Measurements from ENCODE around the gene KCNIP4.

KCNIP4 gene

GRCh38 chr4:21835712-21836111 lies 112.9 kb downstream of the KCNIP4 start:
- no peak for DNase-seq

DNA sequence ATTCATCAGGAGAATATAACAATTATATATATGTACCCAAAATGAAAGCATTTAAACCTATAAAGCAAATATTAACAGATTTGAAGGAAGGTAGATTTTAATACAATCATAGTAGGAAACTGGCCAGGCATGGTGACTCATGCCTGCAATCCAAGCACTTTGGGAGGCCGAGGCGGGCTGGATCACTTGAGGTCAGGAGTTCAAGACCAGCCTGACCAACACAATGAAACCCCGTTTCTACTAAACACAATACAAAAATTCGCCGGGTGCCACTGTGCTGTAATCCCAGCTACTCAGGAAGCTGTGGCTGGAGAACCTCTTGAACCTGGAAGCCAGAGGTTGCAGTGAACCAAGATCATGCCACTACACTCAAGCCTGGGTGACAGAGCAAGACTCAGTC lies 118.3 kb downstream of the KCNIP4 start:
- no peak for DNase-seq

DNA sequence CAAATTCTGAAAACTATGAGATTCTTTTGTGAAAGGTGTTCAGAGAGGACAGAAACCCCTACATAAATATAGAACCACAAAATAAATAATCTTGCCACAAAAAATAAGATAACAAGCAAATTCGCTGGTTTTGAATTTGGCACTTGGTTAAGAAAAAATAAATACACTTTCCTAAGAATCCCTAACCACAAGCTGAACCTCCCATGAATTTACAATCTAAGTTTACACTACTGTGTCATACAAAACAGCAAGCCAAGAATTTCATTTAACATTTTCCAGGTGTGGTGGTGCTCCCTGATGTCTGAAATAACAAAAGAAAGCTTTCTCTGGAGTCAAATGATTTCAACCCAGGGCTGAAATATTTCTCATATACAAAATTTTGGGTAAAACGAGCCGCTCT lies 121.0 kb downstream of the KCNIP4 start:
- DNase-seq = no peak

GRCh38 chr4:21826071-21826470 lies 122.5 kb downstream of the KCNIP4 start:
- DNase-seq = no peak

GRCh38 chr4:21819086-21819485 lies 129.5 kb downstream of the KCNIP4 start:
- no peak for DNase-seq

DNA sequence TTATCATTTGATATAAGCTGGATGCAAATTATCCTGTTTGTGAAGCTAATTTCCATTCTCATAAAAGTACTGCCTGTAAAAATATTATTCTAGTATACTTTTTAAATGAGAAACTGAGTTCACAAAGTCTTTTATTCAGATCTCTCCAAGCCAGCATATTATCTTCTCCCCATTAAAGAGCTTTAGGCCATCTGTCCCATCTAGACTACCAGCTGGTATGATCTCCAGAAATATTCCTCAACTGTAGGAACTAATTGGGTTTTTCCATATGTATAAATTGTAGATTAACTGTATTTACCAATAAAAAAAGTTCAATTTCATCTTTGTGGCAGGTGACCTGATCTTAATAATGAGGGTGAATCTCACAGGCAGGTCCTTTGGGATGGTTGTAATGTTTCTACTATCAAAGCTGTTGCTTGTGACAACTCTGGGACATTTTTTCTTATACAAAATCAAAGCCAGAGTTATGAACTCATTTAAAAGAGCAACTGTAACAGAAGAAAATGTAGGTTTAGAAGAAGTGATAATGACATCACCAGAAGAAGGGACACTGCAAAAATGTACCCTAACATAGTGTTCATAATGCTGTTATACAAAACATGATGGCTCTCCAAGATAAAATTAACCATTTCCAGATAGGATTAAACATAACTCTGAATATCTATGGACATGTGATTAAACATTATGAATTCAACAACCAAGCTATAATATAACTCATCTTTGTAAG lies 132.8 kb downstream of the KCNIP4 start:
- DNase-seq = no peak

DNA sequence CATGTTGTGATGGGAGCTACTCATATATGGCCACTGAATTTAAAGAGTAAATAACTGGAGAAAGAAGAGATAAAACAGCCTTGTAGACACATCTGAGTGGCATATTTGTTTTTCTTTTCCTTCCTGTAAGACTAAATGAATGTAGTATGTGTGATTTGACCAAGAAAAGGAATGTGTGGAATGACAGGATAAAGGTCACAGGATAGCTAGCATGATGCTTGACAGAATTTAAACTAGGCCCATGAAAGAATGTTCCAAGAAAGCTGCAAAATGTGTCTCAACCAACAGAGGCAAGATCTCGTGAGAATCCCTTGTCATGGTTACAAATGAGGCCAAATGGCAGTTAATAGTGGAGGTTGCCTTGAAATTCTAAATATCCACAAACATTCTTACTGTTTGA lies 137.0 kb downstream of the KCNIP4 start:
- no peak for DNase-seq

- DNase-seq = no peak
Measured at GRCh38 chr4:21806991-21807390, 141.6 kb downstream of the KCNIP4 start.

- DNase-seq = no peak
Measured at GRCh38 chr4:21802406-21802805, 146.2 kb downstream of the KCNIP4 start.

- DNase-seq = no peak
Measured at GRCh38 chr4:21801661-21802385, 146.7 kb downstream of the KCNIP4 start.

GRCh38 chr4:21795091-21795490 lies 153.5 kb downstream of the KCNIP4 start:
- DNase-seq = no peak

DNA sequence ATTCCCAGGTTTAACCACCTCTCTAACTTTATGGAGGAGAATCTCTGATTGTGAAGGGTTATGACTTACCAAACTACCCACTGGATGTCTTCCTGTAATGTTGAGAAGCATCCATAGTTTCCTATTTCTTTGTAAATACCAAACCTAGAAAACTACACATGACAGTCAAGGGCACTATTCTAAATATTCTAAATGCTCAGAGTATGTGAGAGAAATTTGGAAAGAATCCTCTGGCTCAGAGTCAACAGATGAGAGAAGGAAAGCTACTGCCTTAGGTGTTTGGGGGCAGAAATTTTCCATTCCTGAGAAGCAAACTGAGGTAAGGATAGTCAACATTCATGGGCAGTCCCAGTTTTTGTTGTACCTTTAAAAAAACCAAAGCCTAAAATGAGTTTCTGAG lies 155.8 kb downstream of the KCNIP4 start:
- DNase-seq = no peak

DNA sequence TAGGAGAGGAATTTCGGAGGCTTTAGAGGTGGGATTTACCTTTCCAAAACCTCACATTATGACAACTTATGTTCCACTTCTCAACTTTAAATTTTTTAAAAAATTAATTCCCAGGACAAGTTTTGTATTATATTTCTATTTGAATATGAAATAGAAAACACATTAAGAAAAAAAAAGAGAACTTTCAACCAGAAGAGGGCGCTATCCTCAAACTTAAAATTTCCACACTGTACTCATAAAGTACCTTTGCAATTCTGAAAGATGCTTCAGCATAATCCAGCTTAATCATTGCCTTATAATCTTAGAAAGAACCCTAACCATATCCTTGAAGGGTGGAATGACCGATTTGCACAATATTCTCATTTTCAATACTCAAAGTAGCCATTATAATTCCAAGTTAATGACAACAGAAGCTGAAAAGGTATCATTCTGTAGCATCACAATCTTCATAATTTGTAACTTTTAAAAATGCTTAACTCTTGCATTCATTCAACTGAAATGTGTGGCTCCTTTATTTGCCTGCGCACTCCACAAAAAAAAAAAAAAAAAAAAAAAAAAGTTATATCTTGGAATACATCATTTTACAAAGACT lies 158.0 kb downstream of the KCNIP4 start:
- no peak for DNase-seq

GRCh38 chr4:21780148-21780547 lies 168.4 kb downstream of the KCNIP4 start:
- no peak for DNase-seq

DNA sequence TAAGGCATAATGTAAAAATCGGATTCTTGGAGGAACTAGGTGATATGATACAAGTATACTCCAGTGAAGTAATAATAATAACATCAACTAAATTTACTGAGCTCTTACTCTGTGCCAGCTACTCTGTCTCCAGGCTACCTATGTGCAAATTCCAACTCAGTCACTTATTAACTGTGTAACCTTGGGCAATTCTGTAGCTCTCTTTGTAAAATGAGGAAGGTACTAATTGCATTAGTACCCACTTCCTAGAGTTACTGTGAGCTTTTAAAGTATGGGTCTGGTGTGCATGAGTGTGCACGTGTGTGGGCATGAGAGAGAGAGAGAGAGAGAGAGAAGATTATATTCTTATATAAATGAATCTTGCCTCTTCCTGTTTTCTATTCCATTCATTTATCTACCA lies 169.9 kb downstream of the KCNIP4 start:
- no peak for DNase-seq

DNA sequence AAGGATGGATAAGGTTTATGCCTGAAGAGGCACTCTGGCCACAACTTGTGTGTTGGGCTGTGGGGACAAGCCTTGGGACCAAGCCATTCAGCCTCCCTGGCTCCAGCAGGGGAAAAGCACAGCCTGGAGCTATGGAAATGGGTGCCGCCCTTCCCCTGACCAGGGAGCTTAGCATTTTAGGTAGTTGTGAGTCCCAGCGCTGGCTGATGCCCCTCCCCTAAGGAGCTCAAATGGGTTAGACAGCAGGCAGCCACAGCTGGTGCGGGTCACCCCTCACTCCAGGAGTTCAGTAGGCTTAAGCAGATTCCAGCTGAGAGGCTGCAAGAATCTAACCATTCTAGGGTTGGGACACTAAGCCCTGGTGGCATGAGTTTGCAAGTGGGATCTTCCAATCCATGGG lies 172.9 kb downstream of the KCNIP4 start:
- DNase-seq = no peak

GRCh38 chr4:21769404-21770147 lies 179.0 kb downstream of the KCNIP4 start:
- DNase-seq = no peak

- no peak for DNase-seq
Measured at GRCh38 chr4:21768349-21769310, 179.9 kb downstream of the KCNIP4 start.

- DNase-seq = no peak
Measured at GRCh38 chr4:21765810-21766407, 182.7 kb downstream of the KCNIP4 start.

- DNase-seq = no peak
Measured at GRCh38 chr4:21763855-21764254, 184.7 kb downstream of the KCNIP4 start.

GRCh38 chr4:21757248-21757647 lies 191.3 kb downstream of the KCNIP4 start:
- no peak for DNase-seq

Data from NCI-H446 treated with DMSO at 0.1 percent for 48 hours (cell line).